PFSK-1 (cell line): ENCODE data around the gene BOC.

Experiments used
- FOXP2 ChIP-seq: optimal IDR thresholded peaks from 2 replicates; pipeline ENCODE3; 2011; ENCODE audit warnings: borderline replicate concordance, control low read depth, inconsistent platforms; ENCODE audit not compliant: insufficient read depth; ENCODE audit errors: extremely low read length, extremely low read depth
- POLR2AphosphoS5 ChIP-seq: IDR thresholded peaks from 2 replicates; pipeline ENCODE4 v1.6.1; 2012; ENCODE audit warnings: low read depth, mild to moderate bottlenecking, control low read depth, low read length, moderate library complexity
- REST ChIP-seq, 2 experiments: IDR thresholded peaks; 2 replicates each; pipeline versions ENCODE4 v1.6.1 to v1.8.0; 2011 to 2012; ENCODE audit warnings: low read depth in 2 of 2, low read length in 2 of 2, control low read depth in 1 of 2, inconsistent platforms in 1 of 2, mild to moderate bottlenecking in 1 of 2, moderate library complexity in 1 of 2; ENCODE audit not compliant: insufficient read depth in 1 of 2
- SIN3A ChIP-seq: IDR thresholded peaks from 2 replicates; pipeline ENCODE4 v1.6.1; 2012; ENCODE audit warnings: mild to moderate bottlenecking, low read length, moderate library complexity, borderline replicate concordance; ENCODE audit not compliant: insufficient read depth
- TAF1 ChIP-seq: IDR thresholded peaks from 2 replicates; pipeline ENCODE4 v1.6.1; 2012; ENCODE audit warnings: low read length, control low read depth, borderline replicate concordance; ENCODE audit not compliant: insufficient read depth

BOC gene

GRCh38 chr3:113166719-113167492, 44.5 kb upstream of the BOC start:
- TF ChIP-seq POLR2AphosphoS5 (no peak), FOXP2 (no peak), SIN3A (no peak), REST (IDR thresholded peaks at IDR 0.05; ENCODE audit: insufficient read depth in 1 of 2, low read depth in 2 of 2, low read length in 2 of 2) (no peak), TAF1 (no peak)

GRCh38 chr3:113167825-113168801, 43.2 kb upstream of the BOC start:
- TF ChIP-seq POLR2AphosphoS5: no peak
- no peak for TF ChIP-seq TAF1
- TF ChIP-seq SIN3A: no peak
- no peak for TF ChIP-seq FOXP2
- TF ChIP-seq REST (IDR thresholded peaks at IDR 0.05; ENCODE audit: insufficient read depth in 1 of 2, low read depth in 2 of 2, low read length in 2 of 2): no peak

- no peak for TF ChIP-seq POLR2AphosphoS5
- no peak for TF ChIP-seq REST (IDR thresholded peaks at IDR 0.05; ENCODE audit: insufficient read depth in 1 of 2, low read depth in 2 of 2, low read length in 2 of 2)
- no peak for TF ChIP-seq TAF1
- no peak for TF ChIP-seq FOXP2
- no peak for TF ChIP-seq SIN3A
Observed at GRCh38 chr3:113169891-113170452, 41.4 kb upstream of the BOC start.

- TF ChIP-seq REST (IDR thresholded peaks at IDR 0.05; ENCODE audit: insufficient read depth in 1 of 2, low read depth in 2 of 2, low read length in 2 of 2) (no peak), POLR2AphosphoS5 (no peak), TAF1 (no peak), SIN3A (no peak), FOXP2 (no peak)
Observed at GRCh38 chr3:113170771-113171170, 40.6 kb upstream of the BOC start.
